ENCODE measurements around the gene TMPRSS15.

DNA sequence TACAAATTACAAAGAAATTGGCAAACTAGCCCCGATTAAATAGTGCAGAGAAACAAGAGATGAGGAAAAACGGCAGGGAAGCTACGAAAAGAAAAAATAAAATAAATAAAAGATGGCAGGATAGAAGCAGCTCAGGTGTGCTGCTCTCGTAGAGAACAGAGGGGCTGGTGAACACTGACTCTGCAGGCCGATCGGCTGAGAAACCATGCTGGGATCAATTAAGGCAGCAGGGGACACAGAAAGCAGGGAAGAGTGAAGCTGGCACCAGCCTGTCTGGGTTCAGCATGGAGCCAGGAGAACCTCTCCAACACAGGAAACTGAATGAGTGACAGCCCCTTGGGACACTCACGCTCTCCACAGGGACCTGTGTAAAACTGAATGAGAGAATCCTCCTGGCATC, 39.5 kb upstream of the TMPRSS15 start:
- TF ChIP-seq POLR2AphosphoS5 (IDR thresholded peaks at IDR 0.05; ENCODE audit: borderline replicate concordance, low read depth, low read length), result no peak
- TF ChIP-seq EZH2 (IDR thresholded peaks at IDR 0.05), result no peak
- TF ChIP-seq FOXP2 (optimal IDR thresholded peaks at IDR 0.05; ENCODE audit: control extremely low read depth, extremely low read length, insufficient read depth), result no peak

Data from SK-N-MC (cell line).